GM12873 (cell line): ENCODE measurements around the gene VDR.

ENCODE experiments used
- TF ChIP-seq, protein P1 (sequence below): IDR thresholded peaks from 2 replicates; pipeline ENCODE4 v1.5.1; 2012; ENCODE audit warnings: low read depth, mild to moderate bottlenecking, moderate library complexity, low read length, control low read depth; ENCODE audit not compliant: insufficient read depth; ENCODE audit errors: missing control alignments

Gene VDR

DNA sequence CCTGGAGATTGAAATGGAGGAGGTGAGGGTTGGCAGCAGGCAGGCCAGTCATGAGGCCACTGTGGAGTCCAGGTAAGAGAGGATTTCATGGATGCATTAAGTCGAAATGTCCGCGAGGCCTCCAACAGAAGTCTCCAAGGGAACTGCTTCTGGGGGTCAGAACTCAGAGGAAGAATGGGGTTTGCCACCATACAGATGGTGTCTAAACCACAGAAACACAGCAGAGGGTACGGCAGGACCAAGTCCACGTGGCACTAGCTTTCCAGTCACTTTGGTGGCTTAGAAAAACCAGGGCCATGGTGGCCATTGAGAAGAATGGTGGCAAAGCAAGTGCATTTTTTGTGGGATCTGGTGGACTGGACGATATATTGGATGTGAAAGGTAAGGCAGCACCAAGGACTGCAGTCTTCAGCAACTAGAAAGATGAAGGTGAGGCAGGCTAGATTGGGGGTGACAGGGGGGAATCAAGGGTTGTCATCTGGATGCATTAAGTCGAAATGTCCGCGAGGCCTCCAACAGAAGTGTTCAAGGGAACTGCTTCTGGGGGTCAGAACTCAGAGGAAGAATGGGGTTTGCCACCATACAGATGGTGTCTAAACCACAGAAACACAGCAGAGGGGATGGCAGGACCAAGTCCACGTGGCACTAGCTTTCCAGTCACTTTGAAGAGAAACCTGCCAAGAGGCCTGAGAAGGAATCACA, 36.1 kb upstream of the VDR start:
- TF ChIP-seq, protein P1, sequence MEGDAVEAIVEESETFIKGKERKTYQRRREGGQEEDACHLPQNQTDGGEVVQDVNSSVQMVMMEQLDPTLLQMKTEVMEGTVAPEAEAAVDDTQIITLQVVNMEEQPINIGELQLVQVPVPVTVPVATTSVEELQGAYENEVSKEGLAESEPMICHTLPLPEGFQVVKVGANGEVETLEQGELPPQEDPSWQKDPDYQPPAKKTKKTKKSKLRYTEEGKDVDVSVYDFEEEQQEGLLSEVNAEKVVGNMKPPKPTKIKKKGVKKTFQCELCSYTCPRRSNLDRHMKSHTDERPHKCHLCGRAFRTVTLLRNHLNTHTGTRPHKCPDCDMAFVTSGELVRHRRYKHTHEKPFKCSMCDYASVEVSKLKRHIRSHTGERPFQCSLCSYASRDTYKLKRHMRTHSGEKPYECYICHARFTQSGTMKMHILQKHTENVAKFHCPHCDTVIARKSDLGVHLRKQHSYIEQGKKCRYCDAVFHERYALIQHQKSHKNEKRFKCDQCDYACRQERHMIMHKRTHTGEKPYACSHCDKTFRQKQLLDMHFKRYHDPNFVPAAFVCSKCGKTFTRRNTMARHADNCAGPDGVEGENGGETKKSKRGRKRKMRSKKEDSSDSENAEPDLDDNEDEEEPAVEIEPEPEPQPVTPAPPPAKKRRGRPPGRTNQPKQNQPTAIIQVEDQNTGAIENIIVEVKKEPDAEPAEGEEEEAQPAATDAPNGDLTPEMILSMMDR: no peak

DNA sequence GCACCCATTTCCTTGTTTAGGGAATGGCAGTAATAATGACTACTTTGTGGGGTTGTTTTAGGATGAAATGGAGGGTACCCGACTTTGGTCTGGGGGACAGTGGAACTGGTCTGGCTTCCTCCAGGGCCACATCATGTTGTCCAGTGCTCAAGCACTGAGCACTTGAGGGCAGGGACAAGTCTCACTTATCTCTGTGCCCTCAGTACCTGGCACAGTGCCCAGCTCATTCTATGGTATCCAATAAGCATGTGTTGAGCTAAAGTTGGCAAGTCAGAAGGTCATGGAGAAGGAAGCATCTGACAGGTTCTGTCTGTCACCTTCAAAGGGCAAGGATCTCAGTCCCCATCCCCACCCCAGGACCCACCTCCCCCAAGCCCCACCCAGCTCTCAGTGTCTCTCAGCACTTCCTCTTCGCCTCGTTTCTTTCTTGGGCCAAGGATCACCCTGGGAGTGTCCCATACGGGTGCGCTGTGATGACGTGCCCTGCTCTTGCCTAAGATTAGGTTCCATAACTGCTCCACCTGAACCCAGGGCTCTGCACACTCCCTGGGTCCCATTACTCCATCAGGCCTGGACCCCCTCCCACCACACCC, 34.3 kb upstream of the VDR start:
- TF ChIP-seq, protein P1: no peak

DNA sequence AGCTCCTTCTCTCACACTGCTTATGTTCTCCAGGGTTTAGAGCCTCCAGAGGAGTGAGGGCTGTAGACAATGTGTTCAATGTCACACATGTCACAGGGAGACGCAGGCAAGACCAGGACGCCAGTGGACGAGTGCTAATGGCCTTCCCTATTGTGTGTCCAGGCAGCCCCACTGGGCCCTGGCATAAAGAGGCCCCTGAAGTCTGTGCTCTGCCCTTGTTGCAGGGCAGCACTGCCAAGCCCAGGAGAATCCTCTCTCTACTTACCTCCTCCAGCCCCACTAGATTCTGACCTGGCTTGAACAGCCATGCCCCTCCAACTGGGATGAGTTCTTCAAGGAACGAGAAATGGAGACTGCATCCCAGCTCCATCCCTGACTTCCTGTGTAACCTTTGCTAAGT, 33.8 kb upstream of the VDR start:
- TF ChIP-seq, protein P1: no peak

DNA sequence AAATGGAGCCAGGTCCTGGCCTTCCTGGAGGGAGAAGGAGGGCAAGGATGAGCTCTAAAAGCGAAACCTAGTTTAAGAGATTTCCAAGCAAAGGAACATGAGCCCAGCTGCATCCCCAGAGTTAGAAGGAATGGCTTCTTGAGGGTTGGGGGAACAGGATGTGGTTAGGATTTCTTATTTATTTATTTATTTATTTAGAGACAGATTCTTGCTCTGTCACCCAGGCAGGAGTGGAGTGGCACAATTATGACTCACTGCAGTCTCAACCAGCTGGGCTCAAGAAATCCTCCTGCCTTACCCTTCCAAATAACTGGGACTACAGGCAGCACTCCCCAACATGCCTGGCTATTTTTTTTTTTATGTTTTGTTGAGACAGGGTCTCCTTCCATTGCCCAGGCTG, 33.3 kb upstream of the VDR start:
- TF ChIP-seq, protein P1: no peak

DNA sequence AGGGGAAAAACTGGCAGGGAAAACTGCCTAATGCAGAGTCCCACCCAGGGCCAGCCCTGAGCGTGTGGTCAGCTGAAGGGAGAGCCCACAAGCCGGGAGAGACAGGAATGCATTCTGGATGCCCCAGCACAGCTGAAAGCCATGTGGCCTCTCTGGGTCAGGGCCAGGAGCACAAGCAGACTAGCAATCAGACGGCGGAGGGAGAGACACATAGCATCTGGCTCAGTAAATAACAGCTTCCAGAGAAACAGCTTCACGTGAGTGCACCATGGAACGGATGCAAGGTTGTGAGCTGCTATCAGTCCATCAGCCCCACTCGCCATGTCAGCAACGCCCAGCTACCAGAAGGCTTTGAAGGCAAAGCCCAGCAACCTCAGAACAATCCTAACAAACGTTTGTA, 30.4 kb upstream of the VDR start:
- TF ChIP-seq, protein P1: no peak

DNA sequence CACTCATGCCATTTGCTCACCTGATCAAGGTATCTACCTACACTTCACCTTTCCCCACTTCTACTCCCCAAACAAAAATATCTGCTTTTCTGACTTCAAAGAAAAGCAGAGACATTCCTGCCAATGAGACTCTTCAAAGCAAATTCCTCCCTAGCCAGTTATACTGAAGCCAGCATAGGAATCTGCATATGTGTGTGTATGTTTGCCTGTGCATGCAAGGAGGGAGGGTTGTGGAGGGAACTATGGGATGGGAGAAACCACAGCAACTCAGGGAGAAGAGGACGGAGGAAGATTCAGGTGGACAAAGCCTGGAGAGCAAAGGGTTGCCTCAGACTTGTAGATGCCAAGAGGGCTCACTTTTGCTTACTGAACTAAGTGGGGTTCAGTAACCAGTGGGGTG, 26.4 kb upstream of the VDR start:
- TF ChIP-seq, protein P1: no peak

DNA sequence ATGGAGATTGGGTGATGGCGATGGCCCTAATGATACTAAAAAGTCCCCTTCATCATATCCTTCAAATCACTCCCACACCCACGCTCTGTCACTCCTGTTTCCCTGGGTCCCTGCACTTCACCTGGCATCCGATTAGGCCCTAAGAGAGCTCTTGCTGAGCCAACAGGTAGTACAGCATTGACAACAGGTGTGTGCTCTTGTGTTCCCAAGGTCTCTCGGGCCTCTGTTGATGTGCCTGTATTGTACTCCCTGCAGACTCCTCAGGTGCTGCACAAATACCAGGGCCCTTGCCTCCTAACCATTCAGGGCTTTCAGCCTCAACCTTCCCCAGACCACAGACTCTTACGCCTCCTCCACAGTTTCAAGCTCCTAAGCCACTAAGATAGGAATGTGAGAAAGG, 25.8 kb upstream of the VDR start:
- TF ChIP-seq, protein P1: no peak
